Right hindlimb (tissue), 1 donor: Measurements from ENCODE around the gene UGT1A8.
"Not testable (repeated sequence)": the region's sequence is repeated elsewhere in the genome, so short reads cannot be mapped to it uniquely, and the experiment has no call there.

ENCODE experiments used
- DNase-seq: peaks from one replicate; pipeline ENCODE4 v3.0.0-alpha.2; 2018

The UGT1A8 gene

DNA sequence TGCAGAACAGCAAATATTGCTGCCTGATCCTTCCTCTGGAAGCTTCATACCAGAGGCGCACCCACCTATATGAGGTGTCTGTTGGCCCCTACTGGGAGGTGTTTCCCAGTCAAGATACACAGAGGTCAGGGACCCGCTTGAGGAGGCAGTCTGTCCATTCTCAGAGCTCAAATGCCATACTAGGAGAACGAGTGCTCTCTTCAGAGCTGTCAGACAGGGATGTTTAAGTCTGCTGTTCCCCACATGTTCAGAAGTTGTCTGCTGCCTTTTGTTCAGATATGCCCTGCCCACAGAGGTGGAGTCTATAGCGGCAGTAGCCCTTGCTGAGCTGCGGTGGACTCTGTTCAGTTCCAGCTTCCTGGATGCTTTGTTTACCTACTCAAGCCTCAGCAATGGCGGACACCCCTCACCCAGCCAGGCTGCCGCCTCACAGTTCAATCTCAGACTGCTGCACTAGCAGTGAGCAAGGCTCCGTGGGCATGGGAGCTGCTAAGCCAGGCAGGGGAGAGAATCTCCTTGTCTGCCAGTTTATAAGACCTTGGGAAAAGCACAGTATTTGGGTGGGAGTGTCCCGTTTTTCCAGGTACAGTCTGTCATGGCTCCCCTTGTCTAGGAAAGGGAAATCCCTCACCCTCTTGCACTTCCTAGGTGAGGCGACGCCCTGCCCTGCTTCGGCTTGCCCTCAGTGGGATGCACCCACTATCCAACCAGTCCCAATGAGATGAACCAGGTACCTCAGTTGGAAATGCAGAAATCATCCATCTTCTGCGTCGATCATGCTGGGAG lies 119.6 kb downstream of the UGT1A8 start:
- DNase-seq, result not testable (repeated sequence)

DNA sequence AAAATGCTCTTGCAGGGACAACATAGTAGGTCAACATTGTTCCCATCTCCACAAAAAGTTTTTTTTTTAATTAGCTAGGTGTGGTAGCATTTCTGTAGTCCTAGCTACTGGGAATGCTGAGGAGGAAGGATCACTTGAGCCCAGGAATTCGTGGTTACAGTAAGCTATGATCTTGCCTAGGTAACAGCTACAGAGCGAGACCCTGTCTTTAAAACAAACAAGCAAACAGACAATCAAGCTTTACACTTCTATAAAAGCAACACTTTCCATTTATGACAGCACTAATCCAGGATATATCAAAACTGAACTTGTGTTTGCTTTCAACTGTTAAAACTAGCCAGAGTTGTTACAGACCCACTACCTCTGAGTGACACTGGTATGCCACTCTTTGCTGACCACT lies 123.4 kb downstream of the UGT1A8 start:
- no peak for DNase-seq

DNA sequence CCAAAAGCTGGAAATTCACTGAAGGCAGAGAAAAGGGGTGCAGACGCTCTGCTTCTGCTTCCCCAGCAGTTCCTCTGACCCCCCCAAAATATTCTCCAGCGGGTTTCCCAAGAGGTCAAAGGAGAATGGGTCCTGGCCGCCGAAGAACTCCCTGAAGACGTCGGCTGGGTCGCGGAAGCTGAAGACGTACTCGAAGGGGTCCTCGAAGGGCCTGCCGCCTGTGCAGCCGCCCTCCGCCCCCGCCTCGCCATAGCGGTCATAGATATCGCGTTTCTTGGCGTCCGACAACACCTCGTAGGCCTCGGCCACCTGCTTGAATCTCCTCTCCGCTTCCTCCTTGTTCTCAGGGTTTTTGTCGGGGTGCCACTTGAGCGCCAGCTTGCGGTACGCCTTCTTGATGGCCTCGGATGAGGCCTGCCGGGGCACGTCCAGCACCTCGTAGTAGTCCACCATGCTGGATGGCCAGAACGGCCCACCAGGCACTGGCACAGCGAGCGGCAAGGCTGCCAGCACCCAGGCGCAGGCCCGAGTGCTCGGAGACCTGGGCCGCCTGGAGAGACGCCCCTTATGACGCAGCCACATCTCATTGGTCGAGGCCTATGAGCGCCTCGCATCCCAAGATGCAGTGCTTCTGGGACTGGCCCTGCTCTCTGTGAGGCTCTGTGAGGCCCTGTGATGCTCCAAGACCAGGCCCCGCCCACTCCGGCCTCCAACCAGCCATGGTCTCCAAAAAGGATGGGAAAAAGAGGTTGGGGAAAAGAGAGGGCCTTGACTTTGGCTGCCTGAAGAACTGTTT lies 126.2 kb downstream of the UGT1A8 start:
- no peak for DNase-seq

DNA sequence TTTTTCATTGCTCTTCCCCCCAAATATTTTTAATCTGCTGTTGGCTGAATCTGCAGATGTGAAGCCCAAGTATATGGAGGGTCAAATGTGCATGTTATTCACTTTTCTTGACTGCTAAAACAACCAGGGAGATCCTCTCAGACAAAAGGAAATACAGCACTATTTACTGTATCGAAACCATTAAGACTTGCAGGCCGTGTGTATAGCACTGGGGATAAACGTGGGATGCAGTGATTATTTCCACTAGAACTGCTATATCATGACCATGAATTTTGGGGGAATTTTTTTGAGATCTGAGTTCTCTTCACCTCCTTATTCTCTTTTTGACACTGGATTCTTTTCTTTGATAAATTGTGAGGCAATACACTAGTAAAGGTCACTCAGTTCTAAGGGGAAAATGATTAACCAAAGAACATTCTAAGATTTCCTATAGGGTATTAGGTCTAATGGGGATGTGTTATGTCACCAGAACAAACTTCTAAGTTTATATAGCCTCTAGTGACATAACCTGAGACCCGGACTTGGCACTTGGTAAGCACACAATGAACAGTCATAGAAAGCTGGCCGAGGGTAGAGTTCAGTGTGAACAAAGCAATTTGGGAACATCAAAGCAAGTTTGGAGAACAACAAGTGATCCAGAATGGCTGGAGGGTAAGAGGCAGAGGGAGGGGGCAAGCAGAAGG lies 127.8 kb downstream of the UGT1A8 start:
- DNase-seq, result no peak

DNA sequence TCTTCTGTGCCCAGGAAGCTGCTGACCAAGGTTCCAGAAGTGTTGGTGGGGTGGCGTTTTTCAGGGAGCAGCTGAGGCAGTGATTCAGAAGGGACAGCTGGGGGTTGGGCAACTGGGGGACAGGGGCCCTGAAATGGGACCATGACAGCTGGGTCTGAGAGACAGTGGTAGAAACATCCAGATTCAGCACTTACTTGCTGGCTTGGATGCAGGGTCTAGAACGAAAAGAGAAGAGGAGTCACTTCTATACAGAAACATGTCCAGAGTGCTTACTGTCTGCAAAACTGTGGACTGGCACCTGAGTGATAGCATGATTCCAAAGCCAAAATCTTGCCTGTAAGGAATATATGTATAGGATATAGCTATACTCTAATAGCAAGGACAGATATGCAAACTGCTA lies 128.4 kb downstream of the UGT1A8 start:
- not testable (repeated sequence) for DNase-seq

DNA sequence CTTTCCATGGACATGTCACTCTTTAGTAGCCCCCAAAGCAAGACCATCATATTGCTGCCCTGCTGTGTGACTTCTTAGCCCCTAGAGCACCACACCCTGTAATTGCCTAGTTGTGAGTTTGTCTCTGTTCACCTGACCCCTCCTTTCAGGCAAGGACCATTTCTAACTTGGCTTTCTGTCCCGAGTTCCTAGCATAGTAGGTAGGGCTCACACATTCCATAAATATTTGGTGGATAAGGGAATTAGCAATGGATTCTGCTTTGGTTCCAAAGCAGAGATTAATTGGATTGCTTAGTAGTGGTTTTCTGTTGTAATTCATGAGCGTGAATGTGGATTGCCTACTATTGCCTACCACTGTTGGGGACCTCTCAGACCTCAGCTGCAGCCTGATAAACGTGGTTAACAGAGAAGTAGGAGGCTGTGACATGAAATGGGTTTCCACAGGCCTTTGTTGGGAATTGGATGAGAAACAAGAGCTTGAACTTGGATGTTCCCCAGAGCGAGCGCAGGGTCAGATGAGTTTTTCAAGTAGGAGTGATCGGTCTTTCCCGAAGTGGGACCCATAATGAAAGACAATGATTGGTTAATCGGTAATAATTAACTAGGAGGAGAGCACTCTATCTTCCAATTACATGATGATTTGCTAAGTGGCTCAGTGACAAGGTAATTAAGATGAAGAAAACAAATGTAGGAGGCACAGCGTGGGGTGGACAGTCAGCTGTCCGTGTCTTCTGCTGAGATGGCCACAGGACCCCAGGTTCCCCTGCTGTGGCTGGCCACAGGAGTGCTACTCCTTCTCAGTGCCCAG lies 129.2 kb downstream of the UGT1A8 start:
- DNase-seq, result no peak

DNA sequence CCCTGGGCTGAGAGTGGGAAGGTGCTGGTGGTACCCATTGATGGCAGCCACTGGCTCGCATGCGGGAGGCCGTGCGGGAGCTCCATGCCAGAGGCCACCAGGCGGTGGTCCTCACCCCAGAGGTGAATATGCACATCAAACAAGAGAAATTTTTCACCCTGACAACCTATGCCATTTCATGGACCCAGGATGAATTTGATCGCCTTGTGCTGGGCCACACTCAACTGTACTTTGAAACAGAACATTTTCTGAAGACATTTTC lies 129.8 kb downstream of the UGT1A8 start:
- DNase-seq, result no peak

DNA sequence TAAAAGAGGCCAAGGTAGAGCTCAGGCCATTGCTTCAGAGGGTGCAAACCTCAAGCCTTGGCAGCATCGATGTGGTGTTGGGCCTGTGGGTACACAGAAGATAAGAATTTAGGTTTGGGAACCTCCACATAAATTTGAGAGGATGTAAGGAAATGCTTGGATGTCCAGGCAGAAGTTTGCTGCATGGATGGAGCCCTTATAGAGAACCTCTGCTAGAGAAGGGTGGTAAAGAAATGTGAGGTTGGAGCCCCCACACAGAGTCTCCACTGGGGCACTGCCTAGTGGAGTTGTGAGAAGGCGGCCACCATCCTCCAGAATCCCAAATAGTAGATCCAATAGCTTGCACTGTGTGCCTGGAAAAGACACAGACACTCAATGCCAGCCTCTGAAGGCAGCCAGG lies 133.3 kb downstream of the UGT1A8 start:
- not testable (repeated sequence) for DNase-seq

DNA sequence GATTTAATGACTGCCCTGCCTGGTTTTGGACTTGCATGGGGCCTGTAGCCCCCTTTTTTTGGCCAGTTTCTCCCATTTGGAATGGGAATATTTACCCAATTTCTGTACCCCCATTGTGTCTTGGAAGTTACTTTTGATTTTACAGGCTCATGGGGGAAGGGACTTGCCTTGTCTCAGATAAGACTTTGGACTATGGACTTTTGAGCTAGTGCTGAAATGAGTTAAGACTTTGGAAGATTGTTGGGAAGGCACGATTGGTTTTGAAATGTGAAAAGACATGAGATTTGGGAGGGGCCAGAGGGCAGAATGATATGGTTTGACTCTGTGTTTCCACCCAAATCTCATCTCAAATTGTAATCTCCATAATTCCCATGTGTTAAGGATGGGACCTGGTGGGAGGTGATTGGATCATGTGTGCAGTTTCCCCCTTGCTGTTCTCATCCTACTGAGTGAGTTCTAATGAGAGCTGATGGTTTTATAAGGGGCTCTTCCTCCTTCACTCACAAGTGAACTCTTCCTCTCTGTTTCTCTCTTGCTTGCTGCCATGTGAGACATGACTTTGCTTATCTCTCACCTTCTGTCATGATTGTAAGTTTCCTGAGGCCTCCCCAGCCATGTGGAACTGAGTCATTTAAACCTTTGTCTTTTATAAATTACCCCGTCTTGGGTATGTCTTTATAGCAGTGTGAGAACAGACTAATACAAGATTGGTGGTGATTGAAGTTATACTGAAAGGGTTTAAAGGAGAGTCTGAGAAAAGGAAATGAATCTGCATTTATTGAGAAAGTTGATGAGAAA lies 134.0 kb downstream of the UGT1A8 start:
- DNase-seq, result not testable (repeated sequence)

DNA sequence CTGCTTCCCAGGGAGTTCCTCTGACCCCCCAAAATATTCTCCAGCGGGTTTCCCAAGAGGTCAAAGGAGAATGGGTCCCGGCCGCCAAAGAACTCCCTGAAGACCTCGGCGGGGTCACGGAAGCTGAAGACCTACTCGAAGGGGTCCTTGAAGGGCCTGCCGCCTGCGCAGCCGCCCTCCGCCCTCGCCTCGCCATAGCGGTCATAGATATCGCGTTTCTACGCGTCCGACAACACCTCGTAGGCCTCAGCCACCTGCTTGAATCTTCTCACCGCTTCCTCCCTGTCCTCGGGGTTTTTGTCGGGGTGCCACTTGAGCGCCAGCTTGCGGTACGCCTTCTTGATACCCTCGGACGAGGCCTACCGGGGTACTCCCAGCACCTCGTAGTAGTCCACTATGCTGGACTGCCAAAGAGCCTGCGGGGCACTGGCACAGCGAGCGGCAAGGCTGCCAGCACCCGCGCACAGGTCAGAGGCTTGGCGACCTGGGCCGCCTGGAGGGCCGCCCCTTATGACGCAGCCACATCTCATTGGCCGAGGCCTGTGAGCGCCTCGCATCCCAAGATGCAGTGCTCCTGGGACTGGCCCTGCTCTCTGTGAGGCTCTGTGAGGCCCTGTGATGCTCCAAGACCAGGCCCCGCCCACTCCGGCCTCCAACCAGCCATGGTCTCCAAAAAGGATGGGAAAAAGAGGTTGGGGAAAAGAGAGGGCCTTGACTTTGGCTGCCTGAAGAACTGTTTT lies 137.6 kb downstream of the UGT1A8 start:
- DNase-seq, result no peak

DNA sequence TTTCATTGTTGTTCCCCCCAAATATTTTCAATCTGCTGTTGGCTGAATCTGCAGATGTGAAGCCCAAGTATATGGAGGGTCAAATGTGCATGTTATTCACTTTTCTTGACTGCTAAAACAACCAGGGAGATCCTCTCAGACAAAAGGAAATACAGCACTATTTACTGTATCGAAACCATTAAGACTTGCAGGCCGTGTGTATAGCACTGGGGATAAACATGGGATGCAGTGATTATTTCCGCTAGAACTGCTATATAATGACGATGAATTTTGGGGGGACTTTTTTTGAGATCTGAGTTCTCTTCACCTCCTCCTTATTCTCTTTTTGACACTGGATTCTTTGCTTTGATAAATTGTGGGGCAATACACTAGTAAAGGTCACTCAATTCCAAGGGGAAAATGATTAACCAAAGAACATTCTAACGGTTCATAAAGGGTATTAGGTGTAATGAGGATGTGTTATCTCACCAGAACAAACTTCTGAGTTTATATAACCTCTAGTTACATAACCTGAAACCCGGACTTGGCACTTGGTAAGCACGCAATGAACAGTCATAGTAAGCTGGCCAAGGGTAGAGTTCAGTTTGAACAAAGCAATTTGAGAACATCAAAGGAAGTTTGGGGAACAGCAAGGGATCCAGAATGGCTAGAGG lies 139.1 kb downstream of the UGT1A8 start:
- no peak for DNase-seq

DNA sequence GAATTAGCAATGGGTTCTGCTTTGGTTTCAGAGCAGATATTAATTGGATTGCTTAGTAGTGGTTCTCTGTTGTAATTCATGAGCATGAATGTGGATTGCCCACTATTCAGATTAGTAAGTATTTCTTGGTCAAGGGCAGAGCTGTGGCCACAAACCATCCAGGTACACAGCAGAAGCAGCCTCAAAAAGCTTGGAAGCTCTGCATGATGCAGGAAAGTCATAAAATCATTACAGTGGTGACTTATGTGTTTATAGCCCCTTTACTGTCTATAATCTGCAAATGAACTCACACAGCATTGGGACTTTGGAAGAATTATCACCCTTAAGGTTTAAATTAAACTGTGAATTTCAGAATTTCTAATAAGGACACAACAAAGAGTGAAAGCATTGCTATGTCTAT lies 140.7 kb downstream of the UGT1A8 start:
- DNase-seq, result no peak

DNA sequence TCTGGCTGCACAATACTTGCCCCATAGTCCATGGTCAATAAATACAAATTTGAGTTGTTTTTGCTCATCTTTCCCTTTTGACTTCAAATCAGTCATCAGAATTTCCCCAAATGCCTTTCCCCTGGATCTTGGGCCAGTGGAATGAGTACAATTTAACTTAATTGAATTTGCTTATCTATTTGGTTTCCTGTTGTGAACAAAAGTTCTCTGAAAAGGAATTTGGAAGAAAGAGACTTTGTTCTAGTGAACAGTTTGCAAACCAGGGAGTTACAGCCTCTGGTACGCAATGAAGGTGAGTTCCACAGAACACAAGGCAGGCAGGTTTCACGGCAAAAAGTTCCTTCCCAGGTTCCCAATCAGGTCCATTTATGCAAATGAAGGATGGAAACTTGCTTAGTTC lies 141.4 kb downstream of the UGT1A8 start:
- DNase-seq, result no peak

DNA sequence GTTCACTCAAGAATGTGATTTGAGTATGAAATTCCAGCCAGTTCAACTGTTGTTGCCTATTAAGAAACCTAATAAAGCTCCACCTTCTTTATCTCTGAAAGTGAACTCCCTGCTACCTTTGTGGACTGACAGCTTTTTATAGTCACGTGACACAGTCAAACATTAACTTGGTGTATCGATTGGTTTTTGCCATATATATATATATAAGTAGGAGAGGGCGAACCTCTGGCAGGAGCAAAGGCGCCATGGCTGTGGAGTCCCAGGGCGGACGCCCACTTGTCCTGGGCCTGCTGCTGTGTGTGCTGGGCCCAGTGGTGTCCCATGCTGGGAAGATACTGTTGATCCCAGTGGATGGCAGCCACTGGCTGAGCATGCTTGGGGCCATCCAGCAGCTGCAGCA lies 142.6 kb downstream of the UGT1A8 start, which contains the start of gene UGT1A1:
UGT1A1 (plus strand) TSS at position 228 of the 400 bp plus-strand sequence; CDS start at position 246, 18 bp downstream.
- DNase-seq, result no peak

DNA sequence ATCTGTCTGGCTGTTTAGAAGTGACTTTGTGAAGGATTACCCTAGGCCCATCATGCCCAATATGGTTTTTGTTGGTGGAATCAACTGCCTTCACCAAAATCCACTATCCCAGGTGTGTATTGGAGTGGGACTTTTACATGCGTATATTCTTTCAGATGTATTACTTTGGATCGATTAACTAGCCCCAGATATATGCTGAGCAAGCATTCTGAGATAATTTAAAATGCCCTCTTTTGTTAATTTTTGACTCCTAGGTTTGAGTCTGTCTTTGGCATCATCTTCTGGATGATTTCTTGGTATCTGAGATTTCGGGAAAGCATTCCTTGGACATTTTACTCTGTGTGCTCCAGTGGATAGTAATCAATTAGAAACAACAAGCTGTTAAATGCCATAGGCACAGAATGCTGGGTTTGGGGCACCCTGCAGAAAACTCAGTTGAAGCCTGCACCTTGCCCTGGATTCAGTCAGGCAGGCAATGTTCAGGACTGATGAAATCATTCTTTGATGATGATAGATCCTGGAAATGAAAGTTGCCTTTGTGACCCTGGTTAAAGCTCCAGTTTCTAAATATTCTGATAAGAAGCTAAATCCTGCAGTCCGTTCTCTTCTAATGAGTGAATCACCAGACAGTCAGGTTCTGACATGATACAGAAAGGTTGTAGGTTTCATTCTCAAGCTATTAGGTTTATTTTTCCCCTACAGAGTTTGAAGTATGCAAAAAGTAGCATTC lies 143.8 kb downstream of the UGT1A8 start:
- DNase-seq, result no peak

DNA sequence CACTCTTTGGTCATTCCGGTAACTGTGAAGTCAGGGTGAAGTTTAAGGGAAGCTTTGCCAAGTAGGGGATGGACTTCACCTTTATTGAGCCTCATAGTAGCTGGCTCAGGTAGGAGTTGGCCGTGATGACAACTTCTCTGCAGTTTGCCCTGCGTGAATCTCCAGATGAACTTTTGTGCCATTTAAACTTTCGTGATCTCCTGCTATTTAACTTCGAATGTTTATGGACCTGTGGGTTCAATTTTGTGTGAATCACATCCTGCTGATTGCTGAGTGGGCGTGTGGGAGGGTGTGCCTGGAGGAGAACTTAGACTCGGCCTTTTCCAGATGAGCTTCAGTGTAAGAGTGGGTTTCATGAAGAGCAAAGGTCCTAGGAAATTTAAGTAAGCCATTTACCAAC lies 146.8 kb downstream of the UGT1A8 start:
- DNase-seq, result no peak

DNA sequence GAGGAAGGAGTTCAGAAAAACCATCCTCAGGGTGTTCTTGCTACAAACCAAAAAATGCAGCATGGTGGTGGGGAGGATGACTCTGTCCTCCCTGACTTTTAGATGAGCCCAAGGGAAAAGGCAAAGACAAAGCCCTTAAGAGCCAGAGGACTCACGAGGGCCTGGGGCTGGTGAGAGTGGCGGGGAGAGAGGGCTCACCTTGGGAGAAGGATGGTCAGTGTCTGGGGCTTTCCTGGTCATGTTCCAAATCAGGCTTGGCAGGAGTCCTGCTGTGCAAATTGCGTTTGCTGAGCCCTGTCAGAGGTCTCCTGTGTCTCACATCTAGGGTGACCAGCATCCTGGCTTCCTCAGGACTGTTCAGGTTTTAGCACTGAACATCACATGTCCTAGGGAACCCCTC lies 147.3 kb downstream of the UGT1A8 start:
- no peak for DNase-seq

DNA sequence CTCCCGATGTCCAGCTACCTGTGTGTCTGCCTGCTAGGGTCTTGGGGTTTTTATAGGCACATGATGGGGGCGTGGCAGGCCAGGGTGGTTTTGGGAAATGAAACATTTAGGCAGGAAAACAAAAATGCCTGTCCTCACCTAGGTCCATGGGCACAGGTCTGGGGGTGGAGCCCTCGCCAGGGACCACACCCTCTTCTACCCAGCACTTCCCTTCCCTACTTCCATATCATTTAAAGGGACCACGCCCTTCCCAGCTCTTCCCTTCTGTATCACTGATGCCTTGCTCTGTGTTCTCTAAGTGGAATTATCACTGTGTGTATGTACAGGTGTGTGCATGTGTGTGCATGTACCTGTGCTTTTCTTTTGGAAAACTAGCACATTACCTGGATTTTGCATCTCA lies 149.0 kb downstream of the UGT1A8 start:
- DNase-seq, result no peak

DNA sequence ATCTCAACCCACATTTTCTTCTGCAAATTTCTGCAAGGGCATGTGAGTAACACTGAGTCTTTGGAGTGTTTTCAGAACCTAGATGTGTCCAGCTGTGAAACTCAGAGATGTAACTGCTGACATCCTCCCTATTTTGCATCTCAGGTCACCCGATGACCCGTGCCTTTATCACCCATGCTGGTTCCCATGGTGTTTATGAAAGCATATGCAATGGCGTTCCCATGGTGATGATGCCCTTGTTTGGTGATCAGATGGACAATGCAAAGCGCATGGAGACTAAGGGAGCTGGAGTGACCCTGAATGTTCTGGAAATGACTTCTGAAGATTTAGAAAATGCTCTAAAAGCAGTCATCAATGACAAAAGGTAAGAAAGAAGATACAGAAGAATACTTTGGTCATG lies 150.6 kb downstream of the UGT1A8 start:
- no peak for DNase-seq

DNA sequence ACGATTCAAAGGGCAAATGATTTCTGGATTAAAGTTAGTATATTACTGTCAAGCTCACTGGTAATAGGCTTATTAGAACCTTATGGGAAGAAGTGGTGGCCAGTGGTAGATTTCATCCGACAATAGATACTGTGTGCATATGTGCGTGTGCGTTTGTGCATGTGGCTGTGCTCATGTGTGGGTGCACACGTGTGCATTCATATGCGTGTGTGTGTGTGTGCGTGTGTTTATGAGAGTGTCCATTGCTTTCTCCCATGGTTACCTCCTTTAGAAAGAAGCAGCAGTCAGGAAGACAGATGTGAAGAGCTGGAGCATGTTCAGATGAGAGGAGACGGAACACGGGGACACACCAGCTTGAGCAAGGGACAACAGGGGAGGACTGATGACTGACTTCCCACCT lies 151.8 kb downstream of the UGT1A8 start:
- DNase-seq, result no peak
